Calu3 (cell line): ENCODE results near the gene PSD. TPM values are rescaled to one million over a fixed set of nuclear protein-coding genes. Genes with fewer than 3 reads are reported as not detected.

Experiments used
- BruUV-seq: library from RNA; stranded (reverse); fragments of 400-500 nt; replicated peaks from 2 replicates; lab custom pipeline; 2021; lab: Mats Ljungman, UMichigan
- CTCF ChIA-PET: fragments of 300-600 bp; sonication (Branson Sonifier 250); formaldehyde crosslinking; loops from one replicate; lab custom pipeline; 2022; ENCODE audit warnings: antibody characterized with exemption; lab: Charles Lee
- DNase-seq: peaks from one replicate; pipeline ENCODE4 v3.0.0; 2022
- H3K27ac Mint-ChIP-seq: one replicate; pipeline ENCODE4 v1.8.0; 2022; ENCODE audit warnings: mixed read lengths; ENCODE audit not compliant: unreplicated experiment
- H3K27me3 Mint-ChIP-seq: one replicate; pipeline ENCODE4 v1.8.0; 2022; ENCODE audit warnings: mixed read lengths; ENCODE audit not compliant: unreplicated experiment
- H3K36me3 Mint-ChIP-seq: one replicate; pipeline ENCODE4 v1.8.0; 2022; ENCODE audit warnings: mild to moderate bottlenecking, moderate library complexity, mixed read lengths; ENCODE audit not compliant: insufficient read depth, unreplicated experiment
- H3K4me1 Mint-ChIP-seq: one replicate; pipeline ENCODE4 v1.8.0; 2022; ENCODE audit warnings: mild to moderate bottlenecking, low read depth, mixed read lengths; ENCODE audit not compliant: unreplicated experiment
- H3K4me3 Mint-ChIP-seq: one replicate; pipeline ENCODE4 v1.8.0; 2022; ENCODE audit warnings: mild to moderate bottlenecking, low read depth, moderate library complexity, mixed read lengths; ENCODE audit not compliant: unreplicated experiment
- H3K9me3 Mint-ChIP-seq: one replicate; pipeline ENCODE4 v1.8.0; 2022; ENCODE audit warnings: low read depth, mixed read lengths; ENCODE audit not compliant: unreplicated experiment
- CTCF ChIP-seq: fragments of 200-600 bp; IDR thresholded peaks from one replicate; pipeline ENCODE4 v1.8.0; 2022; ENCODE audit warnings: antibody characterized with exemption; ENCODE audit not compliant: unreplicated experiment
- intact Hi-C: fragments of 100-400 bp; cut with micrococcal nuclease; formaldehyde crosslinking; loops from one replicate; pipeline ENCODE4 v1.10.0; 2022; ENCODE audit not compliant: unreplicated experiment
- total RNA-seq: library from RNA; stranded (reverse); gene quantifications from 2 replicates; pipeline ENCODE4 v1.2.3, GENCODE V29; 2022

PSD gene
- total RNA-seq, 1 experiment from 2014 or later: 0.35 TPM

- no peak for DNase-seq
- BruUV-seq: no TSS peak
- no peak overlapping the region for H3K27ac Mint-ChIP-seq
- peaks cover 8% of the 10 kb centered on the region for H3K4me1 Mint-ChIP-seq
- intact Hi-C loops: no loop called here
- H3K4me3 Mint-ChIP-seq: no peak overlapping the region
- TF ChIP-seq CTCF: no peak
- peaks cover 10% of the 10 kb centered on the region for H3K36me3 Mint-ChIP-seq
- no peaks in the 10 kb centered on the region for H3K9me3 Mint-ChIP-seq
- CTCF ChIA-PET: no interaction called here
- peaks cover 48% of the 10 kb centered on the region for H3K27me3 Mint-ChIP-seq
These were observed 11.8 kb downstream of the PSD start for GRCh38 chr10:102406815-102407214.

- Mint-ChIP-seq H3K36me3 (peaks cover 10% of the 10 kb centered on the region), H3K4me1 (peaks cover 12% of the 10 kb centered on the region), H3K4me3 (no peak overlapping the region), H3K9me3 (no peaks in the 10 kb centered on the region), H3K27me3 (peaks cover 36% of the 10 kb centered on the region), H3K27ac (no peak overlapping the region)
- CTCF ChIA-PET: no interaction called here
- DNase-seq: no peak
- no TSS peak for BruUV-seq
- TF ChIP-seq CTCF: no peak
- intact Hi-C loops: no loop called here
These were observed 13.0 kb downstream of the PSD start for GRCh38 chr10:102405632-102406031.

GRCh38 chr10:102405108-102405571 is 13.4 kb downstream of the PSD start:
- Mint-ChIP-seq H3K4me1 (peaks cover 12% of the 10 kb centered on the region), H3K4me3 (no peak overlapping the region), H3K9me3 (no peaks in the 10 kb centered on the region), H3K27me3 (peaks cover 31% of the 10 kb centered on the region), H3K27ac (no peak overlapping the region), H3K36me3 (peaks cover 13% of the 10 kb centered on the region)
- no peak for DNase-seq
- CTCF ChIA-PET: no interaction called here
- TF ChIP-seq CTCF: no peak
- no TSS peak for BruUV-seq
- intact Hi-C loops: no loop called here

GRCh38 chr10:102404361-102405107 is 14.1 kb downstream of the PSD start:
- intact Hi-C loops: no loop called here
- TF ChIP-seq CTCF: no peak
- H3K4me1 Mint-ChIP-seq: peaks cover 12% of the 10 kb centered on the region
- no TSS peak for BruUV-seq
- H3K4me3 Mint-ChIP-seq: no peak overlapping the region
- no peaks in the 10 kb centered on the region for H3K9me3 Mint-ChIP-seq
- CTCF ChIA-PET: interaction anchor here (1.0 to 1.3 kb wide), 4 partner anchors 9 to 174 kb away, joined by 3 to 8 read pairs (median 6); partner anchors contain the start of gene NFKB2
- no peak for DNase-seq
- H3K36me3 Mint-ChIP-seq: peaks cover 19% of the 10 kb centered on the region
- peaks cover 25% of the 10 kb centered on the region for H3K27me3 Mint-ChIP-seq
- no peak overlapping the region for H3K27ac Mint-ChIP-seq
